Measurements from ENCODE around the gene ISM1.

The ISM1 gene

GRCh38 chr20:13222319-13222716 lies 1.2 kb downstream of the ISM1 start:
- H3K27ac ChIP-seq = no peak overlapping the region
- no peak for TF ChIP-seq ZFX (IDR thresholded peaks at IDR 0.05)
- TF ChIP-seq CTCF (conservative IDR thresholded peaks at IDR 0.05) = no peak

- TF ChIP-seq CTCF (conservative IDR thresholded peaks at IDR 0.05) (no peak), ZFX (IDR thresholded peaks at IDR 0.05) (no peak)
- H3K27ac ChIP-seq = no peak overlapping the region
Measured at GRCh38 chr20:13223736-13224520, 2.9 kb downstream of the ISM1 start.

GRCh38 chr20:13226367-13226766 lies 5.3 kb downstream of the ISM1 start:
- no peak overlapping the region for H3K27ac ChIP-seq
- no peak for TF ChIP-seq CTCF (conservative IDR thresholded peaks at IDR 0.05)

GRCh38 chr20:13228771-13229170 lies 7.7 kb downstream of the ISM1 start:
- TF ChIP-seq ZFX (IDR thresholded peaks at IDR 0.05) (no peak), CTCF (conservative IDR thresholded peaks at IDR 0.05) (no peak)
- no peak overlapping the region for H3K27ac ChIP-seq

- TF ChIP-seq CTCF (conservative IDR thresholded peaks at IDR 0.05) (no peak), ZFX (IDR thresholded peaks at IDR 0.05) (no peak)
- H3K27ac ChIP-seq = no peak overlapping the region
Measured at GRCh38 chr20:13229538-13229937, 8.5 kb downstream of the ISM1 start.

- H3K27ac ChIP-seq = no peak overlapping the region
- TF ChIP-seq CTCF (conservative IDR thresholded peaks at IDR 0.05) (no peak), ZFX (IDR thresholded peaks at IDR 0.05) (no peak)
Measured at GRCh38 chr20:13231031-13231752, 10.1 kb downstream of the ISM1 start.

GRCh38 chr20:13232999-13233398 lies 11.9 kb downstream of the ISM1 start:
- H3K27ac ChIP-seq = no peak overlapping the region
- no peak for TF ChIP-seq ZFX (IDR thresholded peaks at IDR 0.05)
- no peak for TF ChIP-seq CTCF (conservative IDR thresholded peaks at IDR 0.05)
